Cardiac muscle cell (in vitro differentiated cells and primary cell): ENCODE results near the gene LIMCH1. TPM values are rescaled to one million over a fixed set of nuclear protein-coding genes. Genes with fewer than 3 reads are reported as not detected.

ENCODE experiments used
- DNase-seq, 2 donors: peaks; one replicate each; pipeline versions ENCODE4 v3.0.0 to v3.0.0-alpha.2; 2010 to 2017; ENCODE audit warnings: low read depth in 1 of 2, low spot score in 1 of 2
- H3K27ac ChIP-seq: fragments of 200-600 bp; sonication (generic); 2 replicates; pipeline ENCODE4 v1.5.1; 2016
- H3K27me3 ChIP-seq: fragments of 200-600 bp; sonication (generic); 2 replicates; pipeline ENCODE4 v1.6.0; 2016; ENCODE audit warnings: control low read depth
- H3K36me3 ChIP-seq: fragments of 200-600 bp; sonication (generic); 2 replicates; pipeline ENCODE4 v1.5.1; 2016; ENCODE audit warnings: control low read depth
- H3K4me1 ChIP-seq: fragments of 200-600 bp; sonication (generic); 2 replicates; pipeline ENCODE4 v1.8.1; 2017; ENCODE audit warnings: low read depth, mild to moderate bottlenecking, mixed run types
- H3K4me3 ChIP-seq: fragments of 200-600 bp; sonication (generic); 2 replicates; pipeline ENCODE4 v1.5.1; 2016; ENCODE audit warnings: mild to moderate bottlenecking
- H3K9me3 ChIP-seq: fragments of 200-600 bp; sonication (generic); 2 replicates; pipeline ENCODE4 v1.5.1; 2017; ENCODE audit warnings: low read depth, mild to moderate bottlenecking, control low read depth
- CTCF ChIP-seq: IDR thresholded peaks from 2 replicates; pipeline ENCODE4 v1.5.1; 2012; ENCODE audit warnings: low read depth, mild to moderate bottlenecking, low read length
- polyA plus RNA-seq: library from polyadenylated mRNA; unstranded; fragments of >200 nt; fragmentation: Nextera tagmentation; extraction: Ambion mirVana; gene quantifications from 2 replicates; pipeline ENCODE4 v1.2.1, GENCODE V29; 2016
- total RNA-seq: library from RNA; depleted of rRNA; stranded (reverse); fragments of >200 nt; gene quantifications from 2 replicates; pipeline ENCODE4 v1.2.3, GENCODE V29; 2016

The LIMCH1 gene
- total and polyA plus RNA-seq, 2 experiments from 2014 or later: 2.8 to 4.5 TPM

GRCh38 chr4:41696131-41696530 lies 158.2 kb downstream of the LIMCH1 start:
- Histone ChIP-seq H3K27ac (no peak overlapping the region), H3K4me1 (no peaks in the 10 kb centered on the region), H3K9me3 (no peaks in the 10 kb centered on the region), H3K4me3 (no peak overlapping the region), H3K27me3 (peaks cover 65% of the 10 kb centered on the region), H3K36me3 (no peaks in the 10 kb centered on the region)
- TF ChIP-seq CTCF: no peak
- DNase-seq: no peak

GRCh38 chr4:41696763-41697162 lies 158.8 kb downstream of the LIMCH1 start:
- DNase-seq: no peak
- Histone ChIP-seq H3K36me3 (no peaks in the 10 kb centered on the region), H3K4me1 (no peaks in the 10 kb centered on the region), H3K27me3 (peaks cover 70% of the 10 kb centered on the region), H3K4me3 (no peak overlapping the region), H3K9me3 (no peaks in the 10 kb centered on the region), H3K27ac (no peak overlapping the region)
- TF ChIP-seq CTCF: no peak

- Histone ChIP-seq H3K36me3 (no peaks in the 10 kb centered on the region), H3K4me1 (no peaks in the 10 kb centered on the region), H3K9me3 (no peaks in the 10 kb centered on the region), H3K4me3 (no peak overlapping the region), H3K27me3 (peaks cover 91% of the 10 kb centered on the region), H3K27ac (no peak overlapping the region)
- TF ChIP-seq CTCF: no peak
- no peak for DNase-seq
Observed at GRCh38 chr4:41701983-41702382, 164.0 kb downstream of the LIMCH1 start.

GRCh38 chr4:41702770-41703169 lies 164.8 kb downstream of the LIMCH1 start:
- H3K27ac ChIP-seq: no peak overlapping the region
- H3K4me1 ChIP-seq: no peaks in the 10 kb centered on the region
- no peak for DNase-seq
- no peaks in the 10 kb centered on the region for H3K36me3 ChIP-seq
- TF ChIP-seq CTCF: no peak
- H3K9me3 ChIP-seq: no peaks in the 10 kb centered on the region
- H3K4me3 ChIP-seq: no peak overlapping the region
- peaks cover 91% of the 10 kb centered on the region for H3K27me3 ChIP-seq

- Histone ChIP-seq H3K27me3 (peaks cover 91% of the 10 kb centered on the region), H3K27ac (no peak overlapping the region), H3K9me3 (no peaks in the 10 kb centered on the region), H3K4me3 (no peak overlapping the region), H3K4me1 (no peaks in the 10 kb centered on the region), H3K36me3 (no peaks in the 10 kb centered on the region)
- DNase-seq: no peak
- TF ChIP-seq CTCF: no peak
Observed at GRCh38 chr4:41703785-41704184, 165.8 kb downstream of the LIMCH1 start.
